K562 (cell line): ENCODE data around the gene WT1. TPM values are rescaled to one million over a fixed set of nuclear protein-coding genes. Genes with fewer than 3 reads are reported as not detected.
A peak's percentile ranks its signal among the peaks of the same experiment; 100 is the strongest.

Source experiments
- CREB1 ChIP-seq, 2 experiments: sonication (generic) in 1 of 2; formaldehyde crosslinking in 1 of 2; IDR thresholded peaks; 2 replicates each; pipeline versions ENCODE4 v1.6.1 to v1.8.0; 2012 to 2022; ENCODE audit warnings: inconsistent platforms in 1 of 2, mild to moderate bottlenecking in 1 of 2, missing genetic modification reagents in 1 of 2, moderate library complexity in 1 of 2
- EGR1 ChIP-seq: fragments of 450-650 bp; conservative IDR thresholded peaks from 2 replicates; pipeline ENCODE4 v1.6.1; 2017; ENCODE audit warnings: mild to moderate bottlenecking
- FOXP1 ChIP-seq: sonication (generic); formaldehyde crosslinking; IDR thresholded peaks from 2 replicates; pipeline ENCODE4 v1.8.0; 2022; ENCODE audit warnings: mild to moderate bottlenecking, missing genetic modification reagents
- GABPB1 ChIP-seq: sonication (generic); formaldehyde crosslinking; IDR thresholded peaks from 2 replicates; pipeline ENCODE4 v1.8.0; 2022; ENCODE audit warnings: mild to moderate bottlenecking, missing genetic modification reagents
- KDM4B ChIP-seq, 2 experiments: fragments of 450-650 bp in 1 of 2; sonication (generic) in 1 of 2; IDR thresholded peaks; 2 replicates each; pipeline ENCODE4 v1.6.1; 2016 to 2017; ENCODE audit warnings: borderline replicate concordance in 2 of 2, antibody characterized with exemption in 1 of 2, low read depth in 1 of 2, mild to moderate bottlenecking in 1 of 2
- KLF6 ChIP-seq: fragments of 250-450 bp; sonication (Bioruptor Pico); IDR thresholded peaks from 2 replicates; pipeline ENCODE4 v1.4.0; 2020; ENCODE audit warnings: mild to moderate bottlenecking, moderate library complexity, borderline replicate concordance
- MAZ ChIP-seq, 2 experiments: fragments of 450-650 bp in 1 of 2; sonication (generic) in 1 of 2; formaldehyde crosslinking; IDR thresholded peaks in 1 of 2; conservative IDR thresholded peaks in 1 of 2; 2 replicates each; pipeline versions ENCODE4 v1.4.0 to v1.5.0; 2020; ENCODE audit warnings: mild to moderate bottlenecking in 1 of 2, missing genetic modification reagents in 1 of 2
- MEIS2 ChIP-seq: fragments of 450-650 bp; IDR thresholded peaks from 2 replicates; pipeline ENCODE4 v1.6.1; 2014; ENCODE audit warnings: mild to moderate bottlenecking; ENCODE audit not compliant: partially characterized antibody
- MGA ChIP-seq: fragments of 450-650 bp; IDR thresholded peaks from 2 replicates; pipeline ENCODE4 v1.6.1; 2016; ENCODE audit warnings: mild to moderate bottlenecking, moderate library complexity
- NFIC ChIP-seq: fragments of 450-650 bp; IDR thresholded peaks from 2 replicates; pipeline ENCODE4 v1.6.1; 2017; ENCODE audit warnings: mild to moderate bottlenecking, inconsistent platforms
- NFRKB ChIP-seq: fragments of 450-650 bp; IDR thresholded peaks from 2 replicates; pipeline ENCODE4 v1.6.1; 2016; ENCODE audit warnings: low read depth
- PHF8 ChIP-seq: fragments of 200-600 bp; sonication (generic); IDR thresholded peaks from 2 replicates; pipeline ENCODE4 v1.6.1; 2012; ENCODE audit warnings: mixed run types, mild to moderate bottlenecking, inconsistent platforms, low read length, moderate library complexity, borderline replicate concordance
- POLR2A ChIP-seq: fragments of 450-650 bp; conservative IDR thresholded peaks from 2 replicates; pipeline ENCODE4 v1.6.1; 2016
- RBM15 ChIP-seq: fragments of 200-400 bp; formaldehyde crosslinking; IDR thresholded peaks from 2 replicates; pipeline ENCODE4 v1.6.1; 2018; ENCODE audit warnings: mild to moderate bottlenecking, low read length, moderate library complexity; ENCODE audit not compliant: insufficient read depth
- TFAP4 ChIP-seq: sonication (generic); formaldehyde crosslinking; IDR thresholded peaks from 2 replicates; pipeline ENCODE4 v1.8.0; 2022; ENCODE audit warnings: missing genetic modification reagents, mild to moderate bottlenecking, moderate library complexity, borderline replicate concordance
- ZNF668 ChIP-seq: fragments of 250-450 bp; sonication (Bioruptor Pico); IDR thresholded peaks from 2 replicates; pipeline ENCODE4 v1.8.0; 2022; ENCODE audit warnings: mild to moderate bottlenecking, inconsistent platforms
- polyA plus RNA-seq, 8 experiments: library from polyadenylated mRNA; depleted of rRNA in 4 of 8; stranded (reverse) in 5 of 8; unstranded in 3 of 8; fragments of >200 nt; fragmentation: Nextera tagmentation in 2 of 8; fragmentation: Illumina TruSeq in 1 of 8; extraction: Ambion mirVana in 2 of 8; extraction: Trizol in 1 of 8; gene quantifications; 2 replicates each; pipeline versions ENCODE4 v1.2.1 to v1.2.3, GENCODE V29; 2011 to 2014; ENCODE audit warnings: inconsistent platforms in 1 of 8, missing spikeins in 1 of 8
- total RNA-seq, 7 experiments: library from RNA; depleted of rRNA in 6 of 7; stranded (reverse); fragments of >200 nt in 6 of 7; fragmentation: Illumina TruSeq in 2 of 7; extraction: Trizol in 2 of 7; gene quantifications; 2 replicates each; pipeline versions ENCODE4 v1.2.1 to v1.2.3, GENCODE V29; 2011 to 2021; ENCODE audit warnings: low replicate concordance in 1 of 7

WT1 gene
- total and polyA plus RNA-seq, 9 of the 15 experiments (the other 6 are each of a cell fraction or from before 2014, with no cell fraction given): 7.1 to 33.8 (median 19.4) TPM

GRCh38 chr11:32435511-32435941, at the start of gene WT1 (continued):
- TF ChIP-seq RBM15: no peak
- peak; percentile 71 for TF ChIP-seq POLR2A
- 0 out of 2 replicates have a peak, but pooled peaks have one; percentile 45 for TF ChIP-seq KLF6 (CRISPR knock-in tag)
- peak; percentile 99 for TF ChIP-seq TFAP4 (CRISPR knock-in tag)
- TF ChIP-seq NFIC: peak; percentile 19; the same call in 1 of the 2 replicates
- peak; percentile 77 to 89 for TF ChIP-seq MAZ (CRISPR knock-in tag; conservative IDR thresholded peaks at IDR 0.05 in 1 of 2, IDR thresholded peaks at IDR 0.05 in 1 of 2)
- peak; percentile 43; the same call in 1 of the 2 replicates for TF ChIP-seq NFRKB
- 0 out of 2 replicates have a peak, but pooled peaks have one; percentile 14 for TF ChIP-seq ZNF668 (CRISPR knock-in tag)
- peak; percentile 96 for TF ChIP-seq MGA
- TF ChIP-seq GABPB1 (CRISPR knock-in tag): 0 out of 2 replicates have a peak, but pooled peaks have one; percentile 43
- TF ChIP-seq CREB1 (IDR thresholded peaks at IDR 0.05): peak; percentile 37; the same call in 1 of the 2 replicates
- 0 out of 2 replicates have a peak, but pooled peaks have one; percentile 15 for TF ChIP-seq CREB1 (CRISPR knock-in tag; IDR thresholded peaks at IDR 0.05)
- peak; percentile 28; the same call in 1 of the 2 replicates for TF ChIP-seq EGR1
- 0 out of 2 replicates have a peak, but pooled peaks have one; percentile 23 for TF ChIP-seq FOXP1
- TF ChIP-seq MEIS2: peak; percentile 67
- TF ChIP-seq PHF8: peak; percentile 20; the same call in 1 of the 2 replicates
- TF ChIP-seq KDM4B (IDR thresholded peaks at IDR 0.05; ENCODE audit: borderline replicate concordance in 2 of 2, low read depth in 1 of 2): 0 out of 4 replicates have a peak, but pooled peaks of 1 of the 2 experiments have one; percentile 44
